Measurements from ENCODE around the gene C4orf50.

GRCh38 chr4:5921101-5921980 is 96.9 kb downstream of the C4orf50 start:
- TF ChIP-seq CTCF (IDR thresholded peaks at IDR 0.05; ENCODE audit: low read length) (no peak), EZH2 (IDR thresholded peaks at IDR 0.05; ENCODE audit: borderline replicate concordance, low read length) (no peak)

All from OCI-LY1 (cell line).